Activated gamma-delta T cell treated with Interleukin-2 at 50 U/mL for 16 hours (primary cell): ENCODE results near the gene CKLF.
"Not testable (repeated sequence)": the region's sequence is repeated elsewhere in the genome, so short reads cannot be mapped to it uniquely, and the experiment has no call there.

ENCODE experiments used
- DNase-seq: peaks from one replicate; pipeline ENCODE4 v3.0.0-alpha.2; 2020

Gene CKLF

DNA sequence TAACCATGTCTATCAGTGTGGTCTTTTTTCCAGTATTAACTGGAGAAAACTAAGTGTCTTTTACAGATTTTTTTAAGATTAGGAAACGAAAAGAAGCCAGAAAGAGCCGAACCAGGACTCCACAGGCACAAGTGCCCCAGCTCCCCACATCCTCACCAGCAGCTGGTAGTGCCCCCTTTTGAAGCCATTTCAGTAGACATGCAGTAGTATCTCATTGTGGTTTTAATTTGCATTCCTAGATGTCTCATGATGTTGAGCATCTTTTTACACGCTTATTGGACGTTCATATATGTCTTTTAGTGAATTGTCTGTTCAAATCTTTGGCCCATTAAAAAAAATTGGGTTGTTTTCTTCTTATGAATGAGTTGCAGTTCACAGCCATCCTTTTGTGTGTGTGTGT lies 47.4 kb downstream of the CKLF start:
- no peak for DNase-seq

DNA sequence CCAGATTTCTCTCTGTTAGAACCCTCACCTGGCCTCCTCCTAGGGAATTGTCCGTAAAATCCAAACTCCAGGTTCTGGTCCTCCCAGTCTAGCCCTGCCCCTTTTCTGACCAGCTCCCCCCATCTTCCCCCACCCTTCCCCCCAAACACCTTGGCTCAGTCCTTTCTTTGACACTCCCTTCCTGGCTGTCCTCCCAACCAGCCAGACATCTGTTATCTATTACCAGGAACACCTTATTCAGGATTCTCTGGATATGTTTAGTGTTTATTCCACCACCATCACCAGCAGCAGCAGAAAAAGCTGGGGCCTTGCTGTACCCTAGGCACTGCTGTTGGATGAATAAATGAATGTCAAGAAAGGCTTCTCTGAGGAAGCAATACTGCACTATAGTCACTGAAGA lies 48.1 kb downstream of the CKLF start:
- DNase-seq, result no peak

GRCh38 chr16:66601471-66601870 lies 49.1 kb downstream of the CKLF start:
- no peak for DNase-seq

DNA sequence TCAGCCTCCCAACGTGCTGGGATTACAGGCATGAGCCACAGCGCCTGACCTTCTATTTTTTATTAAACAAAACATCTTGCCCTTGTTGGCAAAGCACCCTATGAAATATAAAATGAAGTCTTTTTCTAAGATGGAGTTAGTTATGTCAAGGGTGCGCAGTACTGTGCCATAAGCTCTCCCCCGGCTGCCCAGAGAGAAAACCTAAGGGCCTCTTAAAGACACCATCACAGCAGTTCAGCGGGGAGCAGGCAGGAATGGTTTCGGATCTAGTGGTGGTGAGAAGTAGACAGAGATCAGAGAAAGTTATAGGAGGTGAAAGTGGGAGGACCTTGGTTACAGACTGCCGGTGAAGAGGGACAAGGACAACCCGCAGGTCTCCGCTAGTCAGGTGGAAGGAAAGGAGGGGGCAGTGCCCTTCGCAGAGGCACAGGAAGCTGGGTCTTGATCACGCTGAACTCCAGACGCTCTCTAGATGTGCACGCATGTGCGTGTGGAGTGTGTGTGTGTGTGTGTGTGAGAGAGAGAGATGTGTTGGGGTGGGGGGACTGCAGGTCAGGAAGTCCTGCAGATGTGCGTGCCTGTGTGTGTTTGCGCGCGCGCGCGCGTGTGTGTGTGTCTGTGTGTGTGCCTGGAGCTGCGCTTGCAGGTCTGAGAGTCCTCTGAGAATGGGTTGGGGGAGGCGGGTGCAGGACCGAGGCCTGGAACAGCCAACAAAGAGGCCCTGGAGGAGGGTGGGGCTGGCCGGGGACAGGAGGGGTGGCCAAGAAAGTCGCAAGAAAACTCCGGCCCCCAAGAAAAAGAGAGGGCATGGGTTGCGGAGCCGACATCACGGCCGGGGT lies 51.4 kb downstream of the CKLF start:
- DNase-seq, result peak; percentile 79

- DNase-seq, result peak; percentile 67
Observed at GRCh38 chr16:66604376-66605176, 52.2 kb downstream of the CKLF start, which contains the start of gene CMTM3. TSS of gene CMTM3 (plus strand) at chr16:66604704. CDS start at chr16:66604806, 102 bp downstream.

- DNase-seq, result peak; percentile 32
Observed at GRCh38 chr16:66605177-66605978, 53.0 kb downstream of the CKLF start.

GRCh38 chr16:66605979-66606751 lies 53.8 kb downstream of the CKLF start:
- no peak for DNase-seq

- DNase-seq, result peak; percentile 81
Observed at GRCh38 chr16:66608241-66609138, 56.1 kb downstream of the CKLF start.

- no peak for DNase-seq
Observed at GRCh38 chr16:66609139-66609510, 56.7 kb downstream of the CKLF start.

- DNase-seq, result no peak
Observed at GRCh38 chr16:66610111-66610820, 57.9 kb downstream of the CKLF start.

- DNase-seq, result not testable (repeated sequence)
Observed at GRCh38 chr16:66611911-66612310, 59.5 kb downstream of the CKLF start.

DNA sequence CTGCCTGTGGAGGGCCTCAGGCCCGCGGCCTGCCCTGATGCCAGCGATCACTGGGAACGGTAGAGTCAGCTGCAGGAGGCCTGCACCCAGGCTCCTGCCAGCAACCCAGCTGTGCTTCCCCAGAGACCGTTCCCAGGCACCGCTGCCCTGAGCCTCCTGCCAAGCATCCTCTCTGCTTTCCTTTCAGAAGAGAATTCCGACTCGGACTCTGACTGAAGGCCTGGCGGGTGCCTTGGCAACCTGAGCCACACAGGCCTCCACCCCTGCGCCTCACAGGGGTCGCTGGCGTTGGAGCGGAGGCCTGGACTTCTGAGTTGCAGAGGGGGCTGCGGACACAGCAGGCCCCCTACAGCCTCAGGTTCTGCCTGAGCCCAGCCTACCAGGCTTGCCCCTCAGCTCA lies 60.0 kb downstream of the CKLF start:
- no peak for DNase-seq

DNA sequence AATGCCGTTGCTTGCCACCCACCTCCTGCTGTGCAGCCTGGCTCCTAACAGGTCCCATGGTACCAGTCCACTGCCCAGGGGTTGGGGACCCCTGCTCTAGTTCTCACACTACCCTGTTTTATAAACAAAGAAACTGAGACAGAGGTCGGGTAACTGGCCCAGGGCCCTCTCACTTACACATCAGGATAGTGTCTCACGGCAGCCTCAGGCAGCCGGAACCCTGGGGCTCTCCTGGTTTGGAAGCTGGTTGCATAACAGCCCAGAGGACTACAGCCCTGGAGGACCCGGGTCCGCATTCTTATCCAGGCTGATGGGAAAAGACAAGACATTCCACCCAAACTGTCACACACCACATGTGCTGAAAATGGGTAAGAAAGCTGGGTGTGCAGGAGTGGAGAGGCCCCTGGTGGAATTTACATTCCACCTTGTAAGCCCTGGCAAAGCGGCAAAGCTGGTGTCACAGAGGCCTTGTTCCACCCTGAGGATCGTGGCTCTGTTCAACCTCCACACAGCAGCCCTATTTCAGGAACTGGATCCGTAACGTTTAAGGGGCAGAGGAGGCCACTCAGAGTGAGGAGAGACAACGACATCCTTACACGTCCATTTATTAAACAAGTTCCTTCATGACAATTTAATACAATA lies 61.9 kb downstream of the CKLF start:
- DNase-seq, result no peak
